K562 (cell line): ENCODE measurements around the gene CTDSP1.

Experiments used
- CBFB ChIP-seq: sonication (generic); formaldehyde crosslinking; IDR thresholded peaks from 2 replicates; pipeline ENCODE4 v1.4.0; 2020; ENCODE audit warnings: mild to moderate bottlenecking, missing genetic modification reagents
- FOXM1 ChIP-seq, 2 experiments: fragments of 450-650 bp in 1 of 2; sonication (generic) in 1 of 2; formaldehyde crosslinking in 1 of 2; IDR thresholded peaks; 2 replicates each; pipeline versions ENCODE4 v1.6.1 to v1.9.0; 2017 to 2022; ENCODE audit warnings: low read depth in 2 of 2, mild to moderate bottlenecking in 2 of 2, missing genetic modification reagents in 1 of 2, moderate library complexity in 1 of 2
- HDGF ChIP-seq: fragments of 450-650 bp; IDR thresholded peaks from 2 replicates; pipeline ENCODE4 v1.6.1; 2016
- KLF16 ChIP-seq: IDR thresholded peaks from 2 replicates; pipeline ENCODE4 v1.6.1; 2016; ENCODE audit warnings: antibody characterized with exemption
- POLR2A ChIP-seq: fragments of 450-650 bp; conservative IDR thresholded peaks from 2 replicates; pipeline ENCODE4 v1.6.1; 2016
- POLR2AphosphoS5 ChIP-seq: IDR thresholded peaks from 2 replicates; pipeline ENCODE4 v1.6.1; 2011; ENCODE audit warnings: mild to moderate bottlenecking, low read depth, low read length, moderate library complexity; ENCODE audit not compliant: control insufficient read depth, insufficient read depth
- RAD21 ChIP-seq, 2 experiments: fragments of 250-450 bp in 1 of 2; fragments of 450-650 bp in 1 of 2; sonication (Bioruptor Pico) in 1 of 2; formaldehyde crosslinking in 1 of 2; IDR thresholded peaks in 1 of 2; conservative IDR thresholded peaks in 1 of 2; 2 replicates each; pipeline versions ENCODE4 v1.4.0 to v1.8.0; 2020 to 2022; ENCODE audit warnings: mild to moderate bottlenecking in 2 of 2, moderate library complexity in 1 of 2
- SMC3 ChIP-seq: conservative IDR thresholded peaks from 2 replicates; pipeline ENCODE4 v1.6.1; 2011; ENCODE audit warnings: low read depth, low read length, improper control_type of control experiment; ENCODE audit not compliant: insufficient read depth
- SREBF2 ChIP-seq: sonication (generic); formaldehyde crosslinking; IDR thresholded peaks from 2 replicates; pipeline ENCODE4 v1.4.0; 2020; ENCODE audit warnings: mild to moderate bottlenecking, missing genetic modification reagents
- TEAD4 ChIP-seq, 2 experiments: sonication (generic) in 1 of 2; formaldehyde crosslinking in 1 of 2; IDR thresholded peaks; 2 replicates each; pipeline versions ENCODE4 v1.6.1 to v1.8.0; 2012 to 2022; ENCODE audit warnings: borderline replicate concordance in 1 of 2, inconsistent platforms in 1 of 2, low read length in 1 of 2, mild to moderate bottlenecking in 1 of 2, missing genetic modification reagents in 1 of 2
- ZNF354B ChIP-seq: fragments of 250-450 bp; sonication (Bioruptor Pico); IDR thresholded peaks from 2 replicates; pipeline ENCODE4 v1.4.0; 2020
- ZNF766 ChIP-seq: fragments of 200-800 bp; sonication (Bioruptor generic); conservative IDR thresholded peaks from 2 replicates; pipeline ENCODE4 v1.6.1; 2016; ENCODE audit warnings: missing genetic modification characterization, missing compliant biosample characterization
- ZZZ3 ChIP-seq: fragments of 450-650 bp; IDR thresholded peaks from 2 replicates; pipeline ENCODE4 v1.6.1; 2016; ENCODE audit warnings: antibody characterized with exemption, mild to moderate bottlenecking, moderate library complexity
- TF ChIP-seq, protein P1 (sequence below), 3 experiments: IDR thresholded peaks in 2 of 3; conservative IDR thresholded peaks in 1 of 3; 2 replicates each; pipeline ENCODE4 v1.5.1; 2011 to 2012; ENCODE audit warnings: low read length in 3 of 3, mild to moderate bottlenecking in 3 of 3, control low read depth in 2 of 3, improper control_type of control experiment in 1 of 3, inconsistent platforms in 1 of 3, low read depth in 1 of 3, mixed read lengths in 1 of 3, moderate library complexity in 1 of 3; ENCODE audit not compliant: insufficient read depth in 2 of 3

DNA sequence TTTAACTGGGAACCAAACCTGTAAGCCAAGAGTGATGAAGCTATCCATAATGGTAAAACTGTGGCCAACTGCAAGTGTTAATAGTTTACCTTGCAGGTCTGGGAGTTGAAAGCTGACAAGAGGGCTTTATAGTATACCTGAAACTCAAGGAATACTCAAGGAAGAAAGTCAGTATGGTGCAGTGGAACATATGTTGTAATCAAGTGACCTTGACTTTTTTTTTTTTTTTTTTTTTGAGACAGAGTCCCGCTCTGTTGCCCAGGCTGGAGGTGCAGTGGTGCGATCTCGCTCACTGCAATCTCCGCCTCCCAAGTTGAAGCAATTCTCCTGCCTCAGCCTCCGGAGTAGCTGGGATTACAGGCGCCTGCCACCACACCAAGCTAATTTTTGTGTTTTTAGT is 46.9 kb downstream of the CTDSP1 start:
- TF ChIP-seq SMC3 (no peak), FOXM1 (IDR thresholded peaks at IDR 0.05; ENCODE audit: low read depth) (no peak), FOXM1 (CRISPR knock-in tag; IDR thresholded peaks at IDR 0.05; ENCODE audit: low read depth) (no peak), TEAD4 (IDR thresholded peaks at IDR 0.05; ENCODE audit: low read length) (no peak), TEAD4 (CRISPR knock-in tag; IDR thresholded peaks at IDR 0.05; ENCODE audit: borderline replicate concordance) (no peak), HDGF (no peak), CBFB (CRISPR knock-in tag) (no peak), ZZZ3 (no peak), POLR2A (no peak), RAD21 (CRISPR knock-in tag; conservative IDR thresholded peaks at IDR 0.05 in 1 of 2, IDR thresholded peaks at IDR 0.05 in 1 of 2) (no peak), SREBF2 (CRISPR knock-in tag) (no peak), POLR2AphosphoS5 (no peak), KLF16 (no peak), ZNF354B (CRISPR knock-in tag) (no peak), ZNF766 (CRISPR knock-in tag) (no peak)
- TF ChIP-seq, protein P1, sequence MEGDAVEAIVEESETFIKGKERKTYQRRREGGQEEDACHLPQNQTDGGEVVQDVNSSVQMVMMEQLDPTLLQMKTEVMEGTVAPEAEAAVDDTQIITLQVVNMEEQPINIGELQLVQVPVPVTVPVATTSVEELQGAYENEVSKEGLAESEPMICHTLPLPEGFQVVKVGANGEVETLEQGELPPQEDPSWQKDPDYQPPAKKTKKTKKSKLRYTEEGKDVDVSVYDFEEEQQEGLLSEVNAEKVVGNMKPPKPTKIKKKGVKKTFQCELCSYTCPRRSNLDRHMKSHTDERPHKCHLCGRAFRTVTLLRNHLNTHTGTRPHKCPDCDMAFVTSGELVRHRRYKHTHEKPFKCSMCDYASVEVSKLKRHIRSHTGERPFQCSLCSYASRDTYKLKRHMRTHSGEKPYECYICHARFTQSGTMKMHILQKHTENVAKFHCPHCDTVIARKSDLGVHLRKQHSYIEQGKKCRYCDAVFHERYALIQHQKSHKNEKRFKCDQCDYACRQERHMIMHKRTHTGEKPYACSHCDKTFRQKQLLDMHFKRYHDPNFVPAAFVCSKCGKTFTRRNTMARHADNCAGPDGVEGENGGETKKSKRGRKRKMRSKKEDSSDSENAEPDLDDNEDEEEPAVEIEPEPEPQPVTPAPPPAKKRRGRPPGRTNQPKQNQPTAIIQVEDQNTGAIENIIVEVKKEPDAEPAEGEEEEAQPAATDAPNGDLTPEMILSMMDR (IDR thresholded peaks at IDR 0.05 in 2 of 3, conservative IDR thresholded peaks at IDR 0.05 in 1 of 3; ENCODE audit: insufficient read depth in 2 of 3, low read depth in 1 of 3, low read length in 3 of 3), result no peak
